Fibroblast of the aortic adventitia (primary cell): ENCODE measurements around the gene DDX41. TPM values are rescaled to one million over a fixed set of nuclear protein-coding genes. Genes with fewer than 3 reads are reported as not detected.

Source experiments
- DNase-seq: peaks from one replicate; pipeline ENCODE4 v3.0.0-alpha.2; 2010; ENCODE audit warnings: low read depth
- H3K4me3 ChIP-seq: 2 replicates; pipeline ENCODE4 v1.5.1; 2011; ENCODE audit warnings: low read depth, mild to moderate bottlenecking, control low read depth, low read length, moderate library complexity
- CTCF ChIP-seq: IDR thresholded peaks from 2 replicates; pipeline ENCODE4 v1.5.1; 2011; ENCODE audit warnings: mild to moderate bottlenecking, low read length, control low read depth, inconsistent platforms; ENCODE audit not compliant: insufficient read depth
- total RNA-seq: library from RNA; depleted of rRNA; stranded (reverse); fragments of >200 nt; gene quantifications from 2 replicates; pipeline ENCODE4 v1.2.3, GENCODE V29; 2012; ENCODE audit warnings: low replicate concordance

DDX41 gene
- total RNA-seq, 1 donor: 58.5 TPM

DNA sequence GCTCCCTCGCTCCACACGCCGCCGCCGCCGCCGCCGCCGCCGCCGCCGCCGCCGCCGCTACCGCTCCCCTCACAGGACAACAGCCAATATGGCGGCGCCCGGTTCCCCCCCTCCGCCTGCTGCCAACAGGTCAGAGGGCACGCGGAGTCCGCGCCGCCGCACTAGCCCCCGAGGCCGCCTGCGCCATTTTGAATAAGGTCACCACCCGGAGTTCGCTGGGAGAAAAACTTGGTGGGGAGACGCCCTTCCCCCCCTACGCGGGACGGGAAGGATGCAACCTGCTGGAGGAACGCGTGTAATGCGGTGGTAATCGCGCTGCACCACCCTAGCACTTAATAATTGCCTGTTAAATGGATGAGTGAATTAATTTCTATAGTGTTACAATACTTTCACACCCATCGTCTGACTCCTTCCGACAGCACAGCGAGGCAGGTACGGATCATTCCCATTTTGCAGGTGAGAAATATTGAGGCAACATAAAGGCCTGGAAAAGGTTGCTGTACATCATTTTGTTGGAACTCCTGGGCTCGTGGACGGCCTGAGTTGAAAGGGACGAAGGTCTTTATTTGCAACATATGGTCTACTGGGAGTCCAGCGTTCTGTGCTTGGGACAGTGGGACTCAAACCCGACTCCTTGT is 37.8 kb upstream of the DDX41 start, which contains the start of gene FAM193B:
FAM193B (minus strand) TSS at position 90 of the 638 bp plus-strand sequence. CDS start 105 bp downstream, outside the sequence.
- peak; percentile 33 for TF ChIP-seq CTCF
- peak within 1 kb of the TSS; percentile 82 for H3K4me3 ChIP-seq
- DNase-seq: peak; percentile 87

- H3K4me3 ChIP-seq: peak overlapping the region; percentile 82
- no peak for TF ChIP-seq CTCF
- DNase-seq: no peak
These were observed 37.1 kb upstream of the DDX41 start for GRCh38 chr5:177553671-177554429.

GRCh38 chr5:177552839-177553455 is 36.2 kb upstream of the DDX41 start:
- DNase-seq: no peak
- TF ChIP-seq CTCF: no peak
- H3K4me3 ChIP-seq: peak overlapping the region; percentile 82

DNA sequence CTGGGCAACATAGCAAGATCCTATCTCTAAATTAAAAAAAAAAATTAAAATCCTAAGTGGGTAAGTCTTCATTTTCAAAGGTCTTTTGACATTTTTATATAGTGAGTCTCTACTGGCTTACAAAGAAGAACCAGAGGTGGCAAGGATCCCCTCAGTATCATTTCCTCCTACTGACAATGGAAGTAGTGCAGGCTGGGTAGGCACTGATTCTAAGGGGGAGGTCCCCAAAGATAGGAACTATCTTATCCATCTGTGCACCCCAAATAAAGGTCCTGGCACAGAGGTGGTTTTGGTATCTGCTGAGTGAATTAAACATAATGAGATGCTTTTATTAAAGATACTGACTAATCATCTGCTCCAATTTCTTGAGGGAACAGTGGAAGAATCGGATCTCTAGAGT is 33.4 kb upstream of the DDX41 start:
- no peak for DNase-seq
- no peak for TF ChIP-seq CTCF
- no peak overlapping the region for H3K4me3 ChIP-seq

DNA sequence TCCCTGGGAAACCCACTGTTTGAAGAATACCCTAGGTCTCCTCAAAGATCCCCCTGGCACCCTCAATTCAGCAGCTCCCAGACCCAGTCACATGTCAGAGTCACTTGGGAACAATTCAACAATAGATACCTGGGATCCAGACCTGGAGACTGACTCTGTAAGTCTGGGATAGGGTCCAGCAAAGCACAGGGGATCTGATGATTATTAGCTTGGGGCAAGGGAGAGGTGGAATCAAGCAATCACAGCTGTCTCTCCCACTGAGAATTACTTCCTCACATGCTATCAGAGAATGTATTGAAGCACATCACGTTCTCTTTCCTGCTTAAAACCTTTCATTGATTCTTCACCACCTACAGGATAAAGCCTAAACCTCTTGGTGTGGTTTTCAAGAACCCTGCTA is 31.7 kb upstream of the DDX41 start:
- TF ChIP-seq CTCF: no peak
- H3K4me3 ChIP-seq: no peak overlapping the region
- no peak for DNase-seq

- DNase-seq: no peak
- no peak for TF ChIP-seq CTCF
- no peak overlapping the region for H3K4me3 ChIP-seq
These were observed 31.0 kb upstream of the DDX41 start for GRCh38 chr5:177547736-177548135.
